Activated T-cell treated with anti-CD3 and anti-CD28 coated beads for 1 hour (primary cell): ENCODE results near the gene ADARB1.
"Not testable (repeated sequence)": the region's sequence is repeated elsewhere in the genome, so short reads cannot be mapped to it uniquely, and the experiment has no call there.

Source experiments
- DNase-seq: peaks from one replicate; pipeline ENCODE4 v3.0.0-alpha.2; 2020; ENCODE audit warnings: low read depth

ADARB1 gene

GRCh38 chr21:45116066-45116465 lies 41.7 kb downstream of the ADARB1 start:
- no peak for DNase-seq

GRCh38 chr21:45117314-45117713 lies 42.9 kb downstream of the ADARB1 start:
- DNase-seq: no peak

- no peak for DNase-seq
Measured at GRCh38 chr21:45118099-45118498, 43.7 kb downstream of the ADARB1 start.

GRCh38 chr21:45119812-45120211 lies 45.4 kb downstream of the ADARB1 start:
- no peak for DNase-seq

GRCh38 chr21:45120975-45121374 lies 46.6 kb downstream of the ADARB1 start:
- DNase-seq: no peak

GRCh38 chr21:45122030-45122429 lies 47.6 kb downstream of the ADARB1 start:
- DNase-seq: no peak

GRCh38 chr21:45122432-45123132 lies 48.2 kb downstream of the ADARB1 start:
- DNase-seq: no peak

- DNase-seq: no peak
Measured at GRCh38 chr21:45123440-45123839, 49.1 kb downstream of the ADARB1 start.

GRCh38 chr21:45124596-45124995 lies 50.2 kb downstream of the ADARB1 start:
- no peak for DNase-seq

GRCh38 chr21:45125357-45125756 lies 51.0 kb downstream of the ADARB1 start:
- no peak for DNase-seq

GRCh38 chr21:45126204-45126626 lies 51.8 kb downstream of the ADARB1 start:
- DNase-seq: no peak

- no peak for DNase-seq
Measured at GRCh38 chr21:45126983-45127382, 52.6 kb downstream of the ADARB1 start.

GRCh38 chr21:45127937-45128336 lies 53.6 kb downstream of the ADARB1 start:
- DNase-seq: no peak

GRCh38 chr21:45128613-45129188 lies 54.3 kb downstream of the ADARB1 start:
- DNase-seq: peak; percentile 69

GRCh38 chr21:45129189-45129923 lies 55.0 kb downstream of the ADARB1 start:
- no peak for DNase-seq

- no peak for DNase-seq
Measured at GRCh38 chr21:45130324-45130774, 56.0 kb downstream of the ADARB1 start.

GRCh38 chr21:45131537-45131999 lies 57.2 kb downstream of the ADARB1 start:
- DNase-seq: no peak

GRCh38 chr21:45132841-45133573 lies 58.6 kb downstream of the ADARB1 start:
- no peak for DNase-seq

- DNase-seq: not testable (repeated sequence)
Measured at GRCh38 chr21:45133574-45134278, 59.3 kb downstream of the ADARB1 start.

- no peak for DNase-seq
Measured at GRCh38 chr21:45134279-45135076, 60.1 kb downstream of the ADARB1 start.

- no peak for DNase-seq
Measured at GRCh38 chr21:45135122-45135521, 60.7 kb downstream of the ADARB1 start.
